Natural killer cell (primary cell): Measurements from ENCODE around the gene VMO1. TPM values are rescaled to one million over a fixed set of nuclear protein-coding genes. Genes with fewer than 3 reads are reported as not detected.
A peak's percentile ranks its signal among the peaks of the same experiment; 100 is the strongest.

ENCODE experiments used
- ATAC-seq, 3 donors: fragments of 150-1000 bp in 2 of 3; fragments of 200-7000 bp in 1 of 3; cut with Tn5 transposase; 1 replicate in 1 of 3; 2 replicates in 2 of 3; pipeline ENCODE4 v1.10.0; 2021; ENCODE audit warnings: mild to moderate bottlenecking in 2 of 3, moderate library complexity in 2 of 3
- DNase-seq, 2 donors: peaks; one replicate each; pipeline versions ENCODE4 v3.0.0 to v3.0.0-alpha.2; 2013 to 2021; ENCODE audit warnings: mixed read lengths in 1 of 2
- H3K27ac ChIP-seq: one replicate; pipeline ENCODE4 v1.5.1; 2013; ENCODE audit warnings: mild to moderate bottlenecking, low read length
- H3K27me3 ChIP-seq: one replicate; pipeline ENCODE4 v1.6.1; 2013; ENCODE audit warnings: low read length; ENCODE audit not compliant: control insufficient read depth, insufficient read depth
- H3K36me3 ChIP-seq: one replicate; pipeline ENCODE4 v1.6.1; 2013; ENCODE audit warnings: low read length; ENCODE audit not compliant: control insufficient read depth, insufficient read depth
- H3K4me1 ChIP-seq: one replicate; pipeline ENCODE4 v1.6.1; 2013; ENCODE audit warnings: low read length; ENCODE audit not compliant: control insufficient read depth, insufficient read depth
- H3K4me3 ChIP-seq: one replicate; pipeline ENCODE4 v1.5.1; 2013; ENCODE audit warnings: low read length
- H3K9me3 ChIP-seq: one replicate; pipeline ENCODE4 v1.6.1; 2013; ENCODE audit warnings: low read length; ENCODE audit not compliant: control insufficient read depth, insufficient read depth
- H3K27ac Mint-ChIP-seq, 2 donors: one replicate each; pipeline ENCODE4 v1.8.0; 2022; ENCODE audit warnings: mild to moderate bottlenecking in 2 of 2, mixed read lengths in 2 of 2, moderate library complexity in 1 of 2
- H3K27me3 Mint-ChIP-seq, 2 donors: one replicate each; pipeline ENCODE4 v1.8.0; 2022; ENCODE audit warnings: low read depth in 2 of 2, mixed read lengths in 2 of 2
- H3K36me3 Mint-ChIP-seq: one replicate; pipeline ENCODE4 v1.8.0; 2022; ENCODE audit warnings: mixed read lengths
- H3K4me1 Mint-ChIP-seq, 2 donors: one replicate each; pipeline ENCODE4 v1.8.0; 2022; ENCODE audit warnings: mixed read lengths in 2 of 2
- H3K4me3 Mint-ChIP-seq: one replicate; pipeline ENCODE4 v1.8.0; 2022; ENCODE audit warnings: mild to moderate bottlenecking, moderate library complexity, mixed read lengths
- H3K9me3 Mint-ChIP-seq, 2 donors: one replicate each; pipeline ENCODE4 v1.8.0; 2022; ENCODE audit warnings: mixed read lengths in 2 of 2
- CTCF ChIP-seq: fragments of 200-600 bp; IDR thresholded peaks from one replicate; pipeline ENCODE4 v1.8.0; 2022; ENCODE audit warnings: antibody characterized with exemption
- WGBS: methylation state at CpG from one replicate; pipeline ENCODE4 v1.1.7; 2013; ENCODE audit warnings: missing lambda C conversion rate; ENCODE audit not compliant: insufficient coverage; 5-methylcytosine and 5-hydroxymethylcytosine counted together
- intact Hi-C: fragments of 100-400 bp; cut with micrococcal nuclease; formaldehyde crosslinking; loops from one replicate; pipeline ENCODE4 v1.14.2; 2022
- total RNA-seq, 4 donors: library from RNA; stranded (reverse); fragments of 120-200 nt in 1 of 4; gene quantifications; one replicate each; pipeline versions ENCODE4 v1.2.3 to v1.2.4, GENCODE V29; 2013 to 2022

The VMO1 gene
- total RNA-seq, 3 donors from 2014 or later (not counting 1 experiment from before 2014, with no cell fraction given) = 1.2 to 4.8 (median 1.3) TPM

GRCh38 chr17:4796552-4796920, 10.4 kb upstream of the VMO1 start:
- H3K4me3 Mint-ChIP-seq = peak overlapping the region; percentile 100
- DNase-seq (peak in 1 of 2 donors; percentile 24), ATAC-seq (no peak)
- peak overlapping the region; percentile 94 to 96 for H3K27ac Mint-ChIP-seq
- H3K27me3 ChIP-seq = no peaks in the 10 kb centered on the region
- H3K9me3 Mint-ChIP-seq = no peaks in the 10 kb centered on the region
- no peaks in the 10 kb centered on the region for H3K36me3 Mint-ChIP-seq
- WGBS = 0% methylated on average over 5 of the region's 7 CpGs
- H3K27me3 Mint-ChIP-seq = peaks cover 0 to 3% of the 10 kb centered on the region in 2 donors
- H3K9me3 ChIP-seq = no peaks in the 10 kb centered on the region
- peak overlapping the region; percentile 63 for H3K27ac ChIP-seq
- intact Hi-C loops = loop anchor here (1.0 to 5.0 kb wide), 4 partner anchors 10 to 106 kb away; partner anchors contain the start of genes CHRNE and MED11
- H3K36me3 ChIP-seq = peaks cover 18% of the 10 kb centered on the region
- peaks cover 14% of the 10 kb centered on the region in 2 donors for H3K4me1 Mint-ChIP-seq
- H3K4me1 ChIP-seq = peaks cover 17% of the 10 kb centered on the region
- peak overlapping the region; percentile 67 for H3K4me3 ChIP-seq
- TF ChIP-seq CTCF = no peak

- no peak for DNase-seq
- Mint-ChIP-seq H3K36me3 (no peaks in the 10 kb centered on the region), H3K27ac (peak overlapping the region in 1 of 2 donors; percentile 94), H3K9me3 (no peaks in the 10 kb centered on the region), H3K4me3 (peak overlapping the region; percentile 100), H3K27me3 (peaks cover 0 to 3% of the 10 kb centered on the region in 2 donors), H3K4me1 (peaks cover 22 to 25% of the 10 kb centered on the region in 2 donors)
- Histone ChIP-seq H3K27me3 (no peaks in the 10 kb centered on the region), H3K27ac (no peak overlapping the region), H3K4me3 (no peak overlapping the region), H3K4me1 (peaks cover 25% of the 10 kb centered on the region), H3K36me3 (peaks cover 18% of the 10 kb centered on the region), H3K9me3 (no peaks in the 10 kb centered on the region)
- intact Hi-C loops = loop anchor here (5.0 kb wide), 2 partner anchors 42 to 107 kb away; partner anchors contain the start of gene CHRNE
- no CpG with 5 or more reads among the region's 1 CpG for WGBS
- TF ChIP-seq CTCF = no peak
- ATAC-seq = no peak
Measured at GRCh38 chr17:4795168-4795567, 9.0 kb upstream of the VMO1 start.

- no peaks in the 10 kb centered on the region for H3K36me3 Mint-ChIP-seq
- H3K4me1 ChIP-seq = peaks cover 30% of the 10 kb centered on the region
- H3K27ac ChIP-seq = peak overlapping the region; percentile 79
- ATAC-seq = no peak
- TF ChIP-seq CTCF = no peak
- peak overlapping the region; percentile 93 for H3K4me3 Mint-ChIP-seq
- peaks cover 17 to 21% of the 10 kb centered on the region in 2 donors for H3K27me3 Mint-ChIP-seq
- H3K9me3 Mint-ChIP-seq = no peaks in the 10 kb centered on the region
- DNase-seq = no peak
- 63% methylated on average over 5 of the region's 7 CpGs for WGBS
- no peaks in the 10 kb centered on the region for H3K36me3 ChIP-seq
- peaks cover 18% of the 10 kb centered on the region for H3K27me3 ChIP-seq
- H3K9me3 ChIP-seq = no peaks in the 10 kb centered on the region
- peaks cover 14 to 18% of the 10 kb centered on the region in 2 donors for H3K4me1 Mint-ChIP-seq
- intact Hi-C loops = loop anchor here (2.0 to 5.0 kb wide), 2 partner anchors 16 to 78 kb away; partner anchors contain the start of genes ARRB2 and PLD2
- H3K4me3 ChIP-seq = peak overlapping the region; percentile 59
- peak overlapping the region; percentile 85 for H3K27ac Mint-ChIP-seq
Measured at GRCh38 chr17:4790705-4791088, 4.5 kb upstream of the VMO1 start.
